ENCODE results near the gene VEGFD. TPM values are rescaled to one million over a fixed set of nuclear protein-coding genes. Genes with fewer than 3 reads are reported as not detected.

Gene VEGFD
- total and polyA plus RNA-seq, 2 of the 13 experiments (the other 11 are each of a cell fraction or from before 2014, with no cell fraction given), result 0.11 to 0.35 TPM

- Histone ChIP-seq H3K36me3 (replicated peaks in 1 of 2; ENCODE audit: control insufficient read depth in 1 of 2, insufficient read depth in 2 of 2, low read length in 2 of 2) (no peaks in the 10 kb centered on the region), H4K20me1 (ENCODE audit: insufficient read depth, low read length) (no peaks in the 10 kb centered on the region), H3K27me3 (ENCODE audit: control insufficient read depth in 1 of 2, insufficient read depth in 2 of 2, low read length in 2 of 2) (no peaks in the 10 kb centered on the region), H3K4me3 (replicated peaks in 1 of 3; ENCODE audit: insufficient read depth in 1 of 3, low read depth in 2 of 3, low read length in 3 of 3) (no peak overlapping the region), H3K4me1 (ENCODE audit: insufficient read depth, low read length) (no peaks in the 10 kb centered on the region), H2AFZ (ENCODE audit: low read length) (no peak overlapping the region), H3K27ac (ENCODE audit: extremely low read length, insufficient read depth, low read length) (no peak overlapping the region), H3K9ac (ENCODE audit: insufficient read depth, low read depth, low read length) (no peak overlapping the region), H3K9me3 (ENCODE audit: low read length) (no peaks in the 10 kb centered on the region; the same call in 1 of the 2 replicates), H3K79me2 (ENCODE audit: insufficient read depth, low read length) (no peaks in the 10 kb centered on the region), H3K4me2 (ENCODE audit: low read depth, low read length) (no peak overlapping the region)
- intact Hi-C loops (cut with micrococcal nuclease; ENCODE audit: unreplicated experiment) (no loop called here), in situ Hi-C loops (cut with HindIII; ENCODE audit: extremely low pct_ligation_motif_present, low pct_unique_long_range_greater_than_20kb) (no loop called here)
- ChIA-PET POLR2A (no interaction called here), CTCF (ENCODE audit: low intra/inter-chr PET ratio, low total read pairs) (no interaction called here)
- ATAC-seq (no peak; the same call in 2 of the 3 replicates), DNase-seq (ENCODE audit: low spot score) (no peak), FAIRE-seq (no peak)
- 95% methylated on average over 10 of the region's 10 CpGs for WGBS (ENCODE audit: low lambda C conversion rate)
- BruUV-seq (replicated peaks), result no TSS peak
- no peak for TF ChIP-seq ATF7-NPFF (CRISPR knock-in tag; IDR thresholded peaks at IDR 0.05; ENCODE audit: low read depth)
- no peak for TF ChIP-seq ZNF20 (CRISPR knock-in tag; IDR thresholded peaks at IDR 0.05)
- no peak for TF ChIP-seq THRA (CRISPR knock-in tag; IDR thresholded peaks at IDR 0.05; ENCODE audit: borderline replicate concordance)
- no peak for TF ChIP-seq FUBP1 (CRISPR knock-in tag; IDR thresholded peaks at IDR 0.05; ENCODE audit: borderline replicate concordance)
- TF ChIP-seq HNRNPLL (IDR thresholded peaks at IDR 0.05; ENCODE audit: low read depth, low read length, poor library complexity, severe bottlenecking), result no peak
- no peak for TF ChIP-seq EEA1 (CRISPR knock-in tag; IDR thresholded peaks at IDR 0.05; ENCODE audit: borderline replicate concordance)
- TF ChIP-seq ARID5B (CRISPR knock-in tag; IDR thresholded peaks at IDR 0.05), result no peak
- TF ChIP-seq THAP11 (CRISPR knock-in tag; IDR thresholded peaks at IDR 0.05), result no peak
- TF ChIP-seq TERF1 (CRISPR knock-in tag; IDR thresholded peaks at IDR 0.05), result no peak
- no peak for TF ChIP-seq LBX2 (CRISPR knock-in tag; IDR thresholded peaks at IDR 0.05; ENCODE audit: borderline replicate concordance)
- TF ChIP-seq GATAD1 (CRISPR knock-in tag; IDR thresholded peaks at IDR 0.05), result no peak
- no peak for TF ChIP-seq ZNF749 (CRISPR knock-in tag; IDR thresholded peaks at IDR 0.05; ENCODE audit: borderline replicate concordance)
- TF ChIP-seq HMGA1 (CRISPR knock-in tag; conservative IDR thresholded peaks at IDR 0.05), result no peak
These were observed 32.1 kb upstream of the VEGFD start for GRCh38 chrX:15416133-15416993.
